Measurements from ENCODE around the gene MX2. TPM values are rescaled to one million over a fixed set of nuclear protein-coding genes. Genes with fewer than 3 reads are reported as not detected.

Gene MX2
- polyA plus RNA-seq, 1 experiment: 5.1 TPM

DNA sequence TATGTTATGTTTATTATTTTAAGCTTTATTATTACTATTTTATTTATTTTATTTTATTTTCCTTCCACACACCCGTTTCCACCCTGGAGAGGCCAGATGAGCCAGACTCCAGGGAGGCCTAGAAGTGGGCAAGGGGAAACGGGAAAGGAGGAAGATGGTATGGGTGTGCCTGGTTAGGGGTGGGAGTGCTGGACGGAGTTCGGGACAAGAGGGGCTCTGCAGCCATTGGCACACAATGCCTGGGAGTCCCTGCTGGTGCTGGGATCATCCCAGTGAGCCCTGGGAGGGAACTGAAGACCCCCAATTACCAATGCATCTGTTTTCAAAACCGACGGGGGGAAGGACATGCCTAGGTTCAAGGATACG lies 63.7 kb downstream of the MX2 start:
- TF ChIP-seq CTCF (IDR thresholded peaks at IDR 0.05; ENCODE audit: insufficient read depth, low read depth, low read length): no peak
- H3K36me3 ChIP-seq (ENCODE audit: control insufficient read depth, insufficient read depth, low read length): no peaks in the 10 kb centered on the region
- no peak for DNase-seq (ENCODE audit: low read depth)
- POLR2A ChIA-PET: no interaction called here
- H3K27me3 ChIP-seq (ENCODE audit: control insufficient read depth, insufficient read depth, low read length): no peaks in the 10 kb centered on the region
- CTCF ChIA-PET: interaction anchor here (1.4 kb wide), 1 partner anchor 33 kb away, joined by 4 read pairs; no protein-coding TSS in a partner anchor
- peak overlapping the region; percentile 54 for H3K4me3 ChIP-seq (ENCODE audit: low read depth, low read length)

DNA sequence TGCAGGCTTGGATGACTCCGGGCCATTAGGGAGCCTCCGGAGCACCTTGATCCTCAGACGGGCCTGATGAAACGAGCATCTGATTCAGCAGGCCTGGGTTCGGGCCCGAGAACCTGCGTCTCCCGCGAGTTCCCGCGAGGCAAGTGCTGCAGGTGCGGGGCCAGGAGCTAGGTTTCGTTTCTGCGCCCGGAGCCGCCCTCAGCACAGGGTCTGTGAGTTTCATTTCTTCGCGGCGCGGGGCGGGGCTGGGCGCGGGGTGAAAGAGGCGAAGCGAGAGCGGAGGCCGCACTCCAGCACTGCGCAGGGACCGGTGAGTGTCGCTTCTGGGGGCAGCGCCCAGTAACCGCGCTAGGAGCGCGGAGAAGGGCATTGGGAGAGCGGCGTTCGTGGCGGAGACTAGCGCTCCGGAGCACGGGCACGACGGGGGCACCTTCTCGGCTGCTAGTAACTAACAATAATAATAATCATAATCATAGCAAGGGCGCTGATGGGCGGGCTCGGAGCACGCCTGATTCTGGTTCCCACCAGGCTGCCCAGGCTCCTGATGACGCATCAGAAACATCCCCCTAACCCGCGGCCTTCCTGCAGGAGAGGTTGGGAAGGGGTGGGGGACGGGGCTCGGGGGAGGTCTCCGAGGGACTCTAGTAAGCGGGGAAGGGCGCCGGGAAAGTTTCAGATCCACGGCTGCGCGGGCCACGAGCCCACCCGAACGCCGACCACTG lies 64.3 kb downstream of the MX2 start, which contains the start of gene MX1:
Gene MX1 (plus strand): TSS at position 286 of the 722 bp plus-strand sequence. CDS start 5,832 bp downstream, outside the sequence.
- Histone ChIP-seq H3K4me3 (ENCODE audit: low read depth, low read length) (peak within 1 kb of the TSS; percentile 54), H3K36me3 (ENCODE audit: control insufficient read depth, insufficient read depth, low read length) (no peaks in the 10 kb centered on the region), H3K27me3 (ENCODE audit: control insufficient read depth, insufficient read depth, low read length) (no peaks in the 10 kb centered on the region)
- TF ChIP-seq CTCF (IDR thresholded peaks at IDR 0.05; ENCODE audit: insufficient read depth, low read depth, low read length): no peak
- no peak for DNase-seq (ENCODE audit: low read depth)
- POLR2A ChIA-PET: no interaction called here
- CTCF ChIA-PET: no interaction called here

GRCh38 chr21:41426676-41427404 lies 65.0 kb downstream of the MX2 start:
- no peaks in the 10 kb centered on the region for H3K36me3 ChIP-seq (ENCODE audit: control insufficient read depth, insufficient read depth, low read length)
- DNase-seq (ENCODE audit: low read depth): no peak
- TF ChIP-seq CTCF (IDR thresholded peaks at IDR 0.05; ENCODE audit: insufficient read depth, low read depth, low read length): no peak
- H3K4me3 ChIP-seq (ENCODE audit: low read depth, low read length): peak overlapping the region; percentile 54
- ChIA-PET POLR2A (no interaction called here), CTCF (no interaction called here)
- no peaks in the 10 kb centered on the region for H3K27me3 ChIP-seq (ENCODE audit: control insufficient read depth, insufficient read depth, low read length)

DNA sequence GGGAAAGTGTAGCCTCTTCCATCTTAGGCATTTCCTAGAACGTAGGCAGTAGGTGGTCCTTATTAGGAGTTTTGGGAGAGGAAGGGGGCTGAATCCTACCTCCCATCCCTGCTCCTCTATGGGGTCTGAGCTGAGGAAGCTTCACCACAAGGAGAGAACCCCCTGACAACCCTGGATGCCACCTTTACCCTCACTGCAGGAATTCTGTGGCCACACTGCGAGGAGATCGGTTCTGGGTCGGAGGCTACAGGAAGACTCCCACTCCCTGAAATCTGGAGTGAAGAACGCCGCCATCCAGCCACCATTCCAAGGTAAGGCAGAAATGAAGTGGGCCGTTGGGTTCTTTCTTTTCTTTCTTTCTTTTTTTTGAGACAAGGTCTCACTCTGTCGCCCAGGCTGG lies 65.7 kb downstream of the MX2 start:
- no peak for TF ChIP-seq CTCF (IDR thresholded peaks at IDR 0.05; ENCODE audit: insufficient read depth, low read depth, low read length)
- Histone ChIP-seq H3K4me3 (ENCODE audit: low read depth, low read length) (no peak overlapping the region), H3K27me3 (ENCODE audit: control insufficient read depth, insufficient read depth, low read length) (no peaks in the 10 kb centered on the region), H3K36me3 (ENCODE audit: control insufficient read depth, insufficient read depth, low read length) (no peaks in the 10 kb centered on the region)
- no peak for DNase-seq (ENCODE audit: low read depth)
- ChIA-PET CTCF (no interaction called here), POLR2A (no interaction called here)

DNA sequence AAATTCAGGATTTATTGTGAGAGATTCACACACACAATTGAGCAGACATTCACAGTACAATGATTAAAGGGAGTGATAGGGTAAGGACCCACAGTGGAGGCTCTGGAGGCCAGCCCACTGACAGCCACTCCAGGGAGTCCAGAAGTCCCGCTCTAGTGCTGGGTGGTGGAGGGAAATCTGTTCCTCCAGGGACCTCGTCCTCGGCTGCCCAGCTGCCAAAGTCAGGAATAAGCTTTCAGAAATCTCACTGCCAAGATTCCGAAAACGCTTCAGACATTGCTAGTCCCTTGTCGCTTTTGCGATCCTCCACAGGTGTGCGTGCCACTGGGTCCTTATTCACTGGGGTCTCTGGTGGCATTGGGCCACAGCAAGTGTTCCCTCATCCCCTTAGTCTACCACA lies 66.5 kb downstream of the MX2 start:
- CTCF ChIA-PET: no interaction called here
- no peak overlapping the region for H3K4me3 ChIP-seq (ENCODE audit: low read depth, low read length)
- no peak for TF ChIP-seq CTCF (IDR thresholded peaks at IDR 0.05; ENCODE audit: insufficient read depth, low read depth, low read length)
- DNase-seq (ENCODE audit: low read depth): no peak
- H3K27me3 ChIP-seq (ENCODE audit: control insufficient read depth, insufficient read depth, low read length): no peaks in the 10 kb centered on the region
- POLR2A ChIA-PET: no interaction called here
- H3K36me3 ChIP-seq (ENCODE audit: control insufficient read depth, insufficient read depth, low read length): no peaks in the 10 kb centered on the region

Measured in BJ (cell line).